Measurements from ENCODE around the gene MAP3K12.

The MAP3K12 gene

DNA sequence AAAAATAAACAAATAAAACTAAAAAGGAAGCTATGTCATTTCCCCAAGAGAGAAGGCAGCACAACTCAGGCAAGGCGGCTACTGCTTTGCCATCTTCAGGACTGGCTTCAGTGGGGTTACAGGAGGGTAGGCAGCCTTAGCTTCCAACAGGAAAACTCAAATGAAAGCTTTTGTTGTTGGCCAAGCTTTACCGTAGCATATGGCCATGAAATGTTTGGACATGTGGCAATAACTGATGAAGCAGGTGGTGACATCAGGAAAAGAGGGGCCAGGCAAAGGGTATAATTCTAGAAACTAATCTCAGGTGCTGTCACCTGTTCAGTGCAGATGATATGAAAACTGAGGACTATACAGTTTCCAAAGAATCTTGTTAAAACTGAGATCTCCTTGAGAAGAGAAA lies 30.8 kb upstream of the MAP3K12 start:
- H3K4me1 ChIP-seq: no peaks in the 10 kb centered on the region
- H3K9me3 ChIP-seq (ENCODE audit: control insufficient read depth, low read length): no peaks in the 10 kb centered on the region
- H3K9ac ChIP-seq: no peak overlapping the region
- H2AFZ ChIP-seq: no peak overlapping the region
- no peak for TF ChIP-seq CTCF (IDR thresholded peaks at IDR 0.05)
- no peak overlapping the region for H3K4me3 ChIP-seq (ENCODE audit: low read depth, low read length)
- H3K27me3 ChIP-seq (ENCODE audit: control insufficient read depth, insufficient read depth, low read length): no peaks in the 10 kb centered on the region
- H3K79me2 ChIP-seq: no peaks in the 10 kb centered on the region
- H3K4me2 ChIP-seq (ENCODE audit: low read length): no peak overlapping the region
- no peak overlapping the region for H3K27ac ChIP-seq
- H3K36me3 ChIP-seq (ENCODE audit: control insufficient read depth, insufficient read depth, low read length): no peaks in the 10 kb centered on the region

GRCh38 chr12:53524476-53524875 lies 25.2 kb upstream of the MAP3K12 start:
- no peak for TF ChIP-seq CTCF (IDR thresholded peaks at IDR 0.05)
- H3K36me3 ChIP-seq (ENCODE audit: control insufficient read depth, insufficient read depth, low read length): no peaks in the 10 kb centered on the region
- H3K9ac ChIP-seq: no peak overlapping the region

GRCh38 chr12:53523131-53523530 lies 23.9 kb upstream of the MAP3K12 start:
- Histone ChIP-seq H2AFZ (no peak overlapping the region), H3K4me2 (ENCODE audit: low read length) (no peak overlapping the region), H3K4me3 (ENCODE audit: low read depth, low read length) (no peak overlapping the region), H3K9ac (no peak overlapping the region), H3K79me2 (no peaks in the 10 kb centered on the region), H3K36me3 (ENCODE audit: control insufficient read depth, insufficient read depth, low read length) (no peaks in the 10 kb centered on the region), H3K27me3 (ENCODE audit: control insufficient read depth, insufficient read depth, low read length) (no peaks in the 10 kb centered on the region), H3K9me3 (ENCODE audit: control insufficient read depth, low read length) (no peaks in the 10 kb centered on the region), H3K4me1 (no peaks in the 10 kb centered on the region), H3K27ac (no peak overlapping the region)
- TF ChIP-seq CTCF (IDR thresholded peaks at IDR 0.05): no peak

More at GRCh38 chr12:53524476-53524875, 25.2 kb upstream of the MAP3K12 start:
- Histone ChIP-seq H3K27me3 (ENCODE audit: control insufficient read depth, insufficient read depth, low read length) (no peaks in the 10 kb centered on the region), H2AFZ (no peak overlapping the region), H3K27ac (no peak overlapping the region), H3K4me3 (ENCODE audit: low read depth, low read length) (no peak overlapping the region), H3K9me3 (ENCODE audit: control insufficient read depth, low read length) (no peaks in the 10 kb centered on the region), H3K4me2 (ENCODE audit: low read length) (no peak overlapping the region), H3K4me1 (no peaks in the 10 kb centered on the region), H3K79me2 (no peaks in the 10 kb centered on the region)

DNA sequence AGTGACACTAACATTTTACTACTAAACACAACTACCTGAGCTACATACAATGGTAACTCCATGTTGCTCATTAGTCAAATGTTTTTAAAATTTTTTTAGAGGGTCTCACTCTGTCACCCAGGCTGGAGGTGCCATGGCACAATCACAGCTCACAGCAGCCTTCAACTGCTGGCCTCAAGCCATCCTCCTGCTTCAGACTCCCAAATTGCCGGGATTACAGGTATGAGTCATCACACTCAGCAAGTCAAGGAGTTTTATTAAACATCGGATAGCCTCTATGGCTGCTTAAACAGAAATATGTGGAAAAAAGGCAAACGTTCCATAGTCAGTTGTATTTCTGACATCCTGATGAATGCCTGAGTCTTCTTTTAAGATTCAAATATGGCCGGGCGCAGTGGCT lies 19.1 kb upstream of the MAP3K12 start:
- Histone ChIP-seq H3K4me3 (ENCODE audit: low read depth, low read length) (no peak overlapping the region), H3K9me3 (ENCODE audit: control insufficient read depth, low read length) (no peaks in the 10 kb centered on the region), H3K4me1 (no peaks in the 10 kb centered on the region), H2AFZ (no peak overlapping the region), H3K36me3 (ENCODE audit: control insufficient read depth, insufficient read depth, low read length) (no peaks in the 10 kb centered on the region), H3K9ac (no peak overlapping the region), H3K79me2 (no peaks in the 10 kb centered on the region), H3K4me2 (ENCODE audit: low read length) (no peak overlapping the region), H3K27me3 (ENCODE audit: control insufficient read depth, insufficient read depth, low read length) (no peaks in the 10 kb centered on the region), H3K27ac (no peak overlapping the region)
- TF ChIP-seq CTCF (IDR thresholded peaks at IDR 0.05): no peak

- H3K79me2 ChIP-seq: no peaks in the 10 kb centered on the region
- H3K27me3 ChIP-seq (ENCODE audit: control insufficient read depth, insufficient read depth, low read length): no peaks in the 10 kb centered on the region
- no peak overlapping the region for H3K9ac ChIP-seq
- H2AFZ ChIP-seq: no peak overlapping the region
- no peak for TF ChIP-seq CTCF (IDR thresholded peaks at IDR 0.05)
- no peak overlapping the region for H3K4me2 ChIP-seq (ENCODE audit: low read length)
- H3K9me3 ChIP-seq (ENCODE audit: control insufficient read depth, low read length): no peaks in the 10 kb centered on the region
- no peak overlapping the region for H3K27ac ChIP-seq
- no peaks in the 10 kb centered on the region for H3K36me3 ChIP-seq (ENCODE audit: control insufficient read depth, insufficient read depth, low read length)
- no peaks in the 10 kb centered on the region for H3K4me1 ChIP-seq
- no peak overlapping the region for H3K4me3 ChIP-seq (ENCODE audit: low read depth, low read length)
Observed at GRCh38 chr12:53516758-53517455, 17.6 kb upstream of the MAP3K12 start.

Measured in parathyroid adenoma (tissue), 2 donors.